Esophagus muscularis mucosa (tissue), 4 donors: ENCODE measurements around the gene PLEKHA8. TPM values are rescaled to one million over a fixed set of nuclear protein-coding genes. Genes with fewer than 3 reads are reported as not detected.

Source experiments
- DNase-seq: peaks from one replicate; pipeline ENCODE4 v3.0.0-alpha.2; 2017; ENCODE audit errors: extremely low spot score
- H3K27ac ChIP-seq, 4 donors: fragments of 200-600 bp; sonication (generic); replicated peaks in 1 of 4; 1 replicate in 3 of 4; 2 replicates in 1 of 4; pipeline ENCODE4 v1.5.1; 2016 to 2019; ENCODE audit warnings: mild to moderate bottlenecking in 1 of 4
- H3K27me3 ChIP-seq, 4 donors: fragments of 200-600 bp; sonication (generic); one replicate each; pipeline versions ENCODE4 v1.5.1 to v1.6.0; 2016 to 2019
- H3K36me3 ChIP-seq, 4 donors: fragments of 200-600 bp; sonication (generic); one replicate each; pipeline ENCODE4 v1.5.1; 2016 to 2019
- H3K4me1 ChIP-seq, 4 donors: fragments of 200-600 bp; sonication (generic); one replicate each; pipeline ENCODE4 v1.5.1; 2016 to 2019
- H3K4me3 ChIP-seq, 4 donors: fragments of 200-600 bp; sonication (generic); 1 replicate in 2 of 4; 2 replicates in 2 of 4; pipeline ENCODE4 v1.5.1; 2016 to 2019; ENCODE audit warnings: mild to moderate bottlenecking in 4 of 4, moderate library complexity in 1 of 4
- H3K9me3 ChIP-seq, 4 donors: fragments of 200-600 bp; sonication (generic); 1 replicate in 3 of 4; 2 replicates in 1 of 4; pipeline ENCODE4 v1.5.1; 2016 to 2019
- EP300 ChIP-seq: sonication (generic); formaldehyde crosslinking; IDR thresholded peaks from one replicate; pipeline ENCODE4 v1.6.1; 2017; ENCODE audit warnings: antibody characterized with exemption
- POLR2A ChIP-seq: fragments of 450-650 bp; IDR thresholded peaks from one replicate; pipeline ENCODE4 v1.6.1; 2017; ENCODE audit warnings: antibody characterized with exemption, moderate library complexity, mild to moderate bottlenecking, low read depth
- POLR2AphosphoS5 ChIP-seq, 2 donors: sonication (generic); formaldehyde crosslinking; IDR thresholded peaks; one replicate each; pipeline ENCODE4 v1.6.1; 2017; ENCODE audit warnings: antibody characterized with exemption in 2 of 2
- WGBS: methylation state at CpG from one replicate; pipeline ENCODE4 v1.1.5; 2018; 5-methylcytosine and 5-hydroxymethylcytosine counted together
- intact Hi-C: fragments of 100-400 bp; cut with DNase I; formaldehyde crosslinking; loops from one replicate; pipeline ENCODE4 v1.15.1; 2023
- total RNA-seq, 4 donors: library from RNA; depleted of rRNA; stranded (reverse); fragments of >200 nt; gene quantifications; one replicate each; pipeline versions ENCODE4 v1.1.0 to v1.2.1, GENCODE V29; 2016
- TF ChIP-seq, protein P1 (sequence below), 3 experiments: fragments of 200-600 bp in 2 of 3; fragments of 450-650 bp in 1 of 3; sonication (generic) in 2 of 3; IDR thresholded peaks; one replicate each; pipeline ENCODE4 v1.5.1; 2017 to 2019; ENCODE audit warnings: antibody characterized with exemption in 3 of 3, mild to moderate bottlenecking in 2 of 3, moderate library complexity in 1 of 3

PLEKHA8 gene
- total RNA-seq, 4 donors from 2014 or later, result 6.6 to 11.9 (median 10.2) TPM

DNA sequence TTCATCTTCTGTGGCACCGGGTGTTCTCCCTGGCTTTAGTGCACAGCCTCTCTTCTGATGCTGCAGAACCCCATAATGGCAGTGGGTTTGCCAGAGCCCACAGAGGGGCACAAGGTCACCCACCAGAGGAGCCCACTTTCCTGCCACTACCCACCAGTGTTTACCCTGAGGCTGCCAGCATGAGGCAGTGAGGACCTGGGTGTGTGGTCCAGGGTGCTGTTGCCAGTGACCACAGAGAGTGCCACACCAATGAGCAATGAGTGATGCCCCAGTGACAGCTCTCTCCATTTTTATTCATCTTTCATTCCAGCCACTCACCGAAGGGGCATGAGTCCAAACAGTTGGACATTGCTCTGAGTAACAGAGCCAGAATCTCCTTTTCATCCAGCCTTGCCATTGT, 141.4 kb downstream of the PLEKHA8 start:
- Histone ChIP-seq H3K4me1 (peaks cover 22 to 68% (median 45%) of the 10 kb centered on the region in 4 donors), H3K4me3 (no peak overlapping the region), H3K9me3 (no peaks in the 10 kb centered on the region), H3K27ac (peak overlapping the region in 1 of 4 donors; percentile 31), H3K36me3 (peaks cover 0 to 20% (median 2%) of the 10 kb centered on the region in 4 donors), H3K27me3 (no peaks in the 10 kb centered on the region)
- TF ChIP-seq EP300 (no peak), POLR2A (no peak), POLR2AphosphoS5 (IDR thresholded peaks at IDR 0.05) (no peak)
- 82% methylated on average over 2 of the region's 2 CpGs for WGBS
- DNase-seq, result no peak
- intact Hi-C loops, result loop anchor here (10.0 kb wide), 1 partner anchor 105 kb away; no protein-coding TSS in a partner anchor

DNA sequence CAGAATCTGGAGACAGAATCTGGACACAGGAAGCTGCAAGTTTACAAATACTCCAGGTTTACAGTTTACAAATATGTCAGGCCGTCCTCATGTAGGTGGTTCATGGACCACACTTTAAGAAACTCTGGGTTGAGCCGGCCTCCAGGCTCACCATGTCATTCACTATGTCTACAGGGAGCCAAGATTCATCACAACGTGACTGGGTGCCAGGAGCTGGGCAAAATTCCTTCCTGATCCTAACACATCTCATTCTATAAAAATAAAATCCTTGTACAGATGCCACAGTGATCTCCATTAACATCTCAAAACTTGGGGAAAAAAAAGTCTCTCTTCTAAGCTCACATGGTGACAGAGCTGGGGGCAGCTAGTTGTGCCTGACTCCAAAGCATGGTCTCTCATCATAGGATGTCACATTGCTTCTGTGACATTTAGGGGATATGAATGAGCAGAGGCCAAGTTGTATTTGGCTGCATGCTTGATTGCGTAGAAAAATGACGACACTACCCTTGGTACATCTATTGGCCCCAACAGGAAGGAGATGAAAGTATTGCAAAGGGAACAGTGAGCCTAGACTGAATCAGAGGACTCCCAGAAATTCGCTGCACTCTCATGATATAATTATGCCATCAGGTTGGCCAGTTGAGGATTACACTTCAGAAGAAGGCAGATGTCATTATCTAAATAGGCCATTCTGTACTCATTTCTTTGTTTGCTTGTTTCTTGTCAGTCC, 142.4 kb downstream of the PLEKHA8 start:
- H3K4me3 ChIP-seq, result no peak overlapping the region
- DNase-seq, result no peak
- TF ChIP-seq EP300, result no peak
- TF ChIP-seq POLR2A, result no peak
- TF ChIP-seq, protein P1, sequence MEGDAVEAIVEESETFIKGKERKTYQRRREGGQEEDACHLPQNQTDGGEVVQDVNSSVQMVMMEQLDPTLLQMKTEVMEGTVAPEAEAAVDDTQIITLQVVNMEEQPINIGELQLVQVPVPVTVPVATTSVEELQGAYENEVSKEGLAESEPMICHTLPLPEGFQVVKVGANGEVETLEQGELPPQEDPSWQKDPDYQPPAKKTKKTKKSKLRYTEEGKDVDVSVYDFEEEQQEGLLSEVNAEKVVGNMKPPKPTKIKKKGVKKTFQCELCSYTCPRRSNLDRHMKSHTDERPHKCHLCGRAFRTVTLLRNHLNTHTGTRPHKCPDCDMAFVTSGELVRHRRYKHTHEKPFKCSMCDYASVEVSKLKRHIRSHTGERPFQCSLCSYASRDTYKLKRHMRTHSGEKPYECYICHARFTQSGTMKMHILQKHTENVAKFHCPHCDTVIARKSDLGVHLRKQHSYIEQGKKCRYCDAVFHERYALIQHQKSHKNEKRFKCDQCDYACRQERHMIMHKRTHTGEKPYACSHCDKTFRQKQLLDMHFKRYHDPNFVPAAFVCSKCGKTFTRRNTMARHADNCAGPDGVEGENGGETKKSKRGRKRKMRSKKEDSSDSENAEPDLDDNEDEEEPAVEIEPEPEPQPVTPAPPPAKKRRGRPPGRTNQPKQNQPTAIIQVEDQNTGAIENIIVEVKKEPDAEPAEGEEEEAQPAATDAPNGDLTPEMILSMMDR (IDR thresholded peaks at IDR 0.05), result no peak
- no peak for TF ChIP-seq POLR2AphosphoS5 (IDR thresholded peaks at IDR 0.05)
- no peak overlapping the region for H3K27ac ChIP-seq
- intact Hi-C loops, result no loop called here
- H3K27me3 ChIP-seq, result no peaks in the 10 kb centered on the region
- H3K36me3 ChIP-seq, result peaks cover 0 to 20% (median 2%) of the 10 kb centered on the region in 4 donors
- 65% methylated on average over 6 of the region's 6 CpGs for WGBS
- no peaks in the 10 kb centered on the region for H3K9me3 ChIP-seq
- H3K4me1 ChIP-seq, result peaks cover 33 to 70% (median 48%) of the 10 kb centered on the region in 4 donors

DNA sequence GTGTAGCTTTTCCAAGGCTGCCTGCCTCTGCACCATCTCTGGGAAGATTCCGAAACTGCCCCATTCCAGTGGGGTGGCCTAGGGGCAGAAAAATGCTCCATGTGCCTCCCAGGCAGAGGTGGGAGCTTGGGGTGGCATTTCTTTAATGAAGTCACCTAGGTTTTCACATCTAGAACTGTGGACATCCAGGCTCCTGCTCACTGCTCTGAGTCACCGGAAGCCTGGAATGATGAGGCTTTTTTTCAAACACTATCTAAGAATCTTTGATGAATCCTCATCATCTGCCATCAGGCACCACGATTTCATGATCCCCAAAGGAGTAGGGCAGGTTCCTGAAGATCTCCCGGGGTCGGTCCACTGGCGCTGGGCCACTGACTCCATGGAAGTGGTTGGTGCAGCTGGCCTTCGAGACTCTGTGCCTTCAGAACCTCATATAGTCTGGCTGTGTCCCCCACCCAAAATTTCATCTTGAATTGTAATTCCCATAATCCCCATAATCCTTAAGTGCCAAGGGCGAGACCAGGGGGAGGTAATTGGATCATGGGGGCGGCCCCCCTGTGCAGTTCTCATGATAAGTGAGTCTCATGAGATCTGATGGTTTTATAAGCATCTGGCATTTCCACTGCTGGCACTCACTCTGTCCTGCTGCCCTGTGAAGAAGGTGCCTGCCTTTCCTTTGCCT, 143.7 kb downstream of the PLEKHA8 start:
- DNase-seq, result no peak
- TF ChIP-seq POLR2A, result no peak
- TF ChIP-seq EP300, result no peak
- TF ChIP-seq, protein P1 (IDR thresholded peaks at IDR 0.05), result no peak
- TF ChIP-seq POLR2AphosphoS5 (IDR thresholded peaks at IDR 0.05), result no peak
- Histone ChIP-seq H3K27ac (peak overlapping the region; percentile 79 to 84 (median 81)), H3K4me3 (no peak overlapping the region), H3K36me3 (peaks cover 0 to 9% (median 0%) of the 10 kb centered on the region in 4 donors), H3K9me3 (no peaks in the 10 kb centered on the region), H3K4me1 (peaks cover 42 to 79% (median 52%) of the 10 kb centered on the region in 4 donors), H3K27me3 (no peaks in the 10 kb centered on the region)
- WGBS, result 84% methylated on average over 8 of the region's 9 CpGs
- intact Hi-C loops, result no loop called here

DNA sequence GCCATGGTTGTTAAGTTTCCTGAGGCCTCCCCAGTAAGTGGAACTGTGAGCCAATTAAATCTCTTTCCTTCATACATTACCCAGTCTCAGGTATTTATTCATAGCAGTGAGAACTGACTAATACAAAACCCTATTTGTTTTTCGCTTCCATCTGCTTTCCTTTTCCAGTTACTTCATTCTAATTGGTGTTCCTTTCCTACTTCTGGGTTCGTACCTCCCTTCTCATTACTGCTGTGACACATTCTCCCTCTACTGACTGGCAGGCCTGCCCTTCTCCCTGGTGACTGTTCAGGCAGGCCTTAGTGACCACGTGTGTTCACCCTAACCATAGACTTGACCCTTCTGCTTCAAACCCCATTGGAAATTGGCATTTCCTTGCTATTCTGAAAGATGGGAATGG, 144.2 kb downstream of the PLEKHA8 start:
- no peak for TF ChIP-seq EP300
- TF ChIP-seq POLR2AphosphoS5 (IDR thresholded peaks at IDR 0.05), result no peak
- TF ChIP-seq, protein P1 (IDR thresholded peaks at IDR 0.05), result no peak
- no peak for TF ChIP-seq POLR2A
- peaks cover 0 to 5% (median 0%) of the 10 kb centered on the region in 4 donors for H3K36me3 ChIP-seq
- H3K27me3 ChIP-seq, result no peaks in the 10 kb centered on the region
- intact Hi-C loops, result no loop called here
- no peaks in the 10 kb centered on the region for H3K9me3 ChIP-seq
- WGBS, result 74% methylated on average over 3 of the region's 3 CpGs
- DNase-seq, result no peak
- H3K27ac ChIP-seq, result peak overlapping the region; percentile 79 to 84 (median 81)
- H3K4me3 ChIP-seq, result no peak overlapping the region
- H3K4me1 ChIP-seq, result peaks cover 43 to 83% (median 53%) of the 10 kb centered on the region in 4 donors
